C4-2B (cell line): ENCODE measurements around the gene SRCIN1.

Experiments used
- CTCF ChIP-seq: fragments of 450-650 bp; conservative IDR thresholded peaks from 2 replicates; pipeline ENCODE4 v1.5.1; 2017; ENCODE audit warnings: mild to moderate bottlenecking
- ZFX ChIP-seq: fragments of 450-650 bp; IDR thresholded peaks from 2 replicates; pipeline ENCODE4 v1.6.1; 2017

- TF ChIP-seq CTCF (no peak), ZFX (no peak)
These were observed 71.3 kb downstream of the SRCIN1 start for GRCh38 chr17:38534498-38534885.
